Fibroblast of pulmonary artery (primary cell): ENCODE data around the gene AKAP13.

Experiments
- DNase-seq: peaks from one replicate; pipeline ENCODE4 v3.0.0-alpha.2; 2010; ENCODE audit warnings: low read depth
- H3K4me3 ChIP-seq: replicated peaks from 2 replicates; pipeline ENCODE4 v1.5.1; 2011; ENCODE audit warnings: low read depth, mild to moderate bottlenecking, control low read depth, low read length, moderate library complexity
- TF ChIP-seq, protein P1 (sequence below): IDR thresholded peaks from 2 replicates; pipeline ENCODE4 v1.5.1; 2011; ENCODE audit warnings: mild to moderate bottlenecking, control low read depth, low read length, inconsistent platforms; ENCODE audit errors: missing control alignments

The AKAP13 gene

DNA sequence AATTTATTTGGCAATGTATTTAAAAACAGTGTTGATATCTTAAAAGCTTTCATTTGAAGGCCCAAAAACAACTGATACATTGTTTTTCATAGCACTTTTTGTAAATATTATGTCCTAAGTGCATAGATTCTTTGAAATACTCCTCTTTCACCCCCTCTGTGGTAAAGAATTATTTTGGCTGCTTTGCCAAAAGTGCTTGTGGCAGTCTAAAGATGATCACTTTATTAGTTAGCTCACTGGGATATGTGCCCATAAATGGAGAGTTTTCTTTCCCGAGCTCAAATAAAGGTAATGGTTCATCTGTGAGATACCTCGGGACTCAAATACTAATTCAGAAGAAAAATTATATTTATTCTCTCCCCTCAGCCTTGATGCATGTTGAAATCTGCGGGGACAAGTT, 16.7 kb downstream of the AKAP13 start:
- H3K4me3 ChIP-seq = no peak overlapping the region
- DNase-seq = no peak
- TF ChIP-seq, protein P1, sequence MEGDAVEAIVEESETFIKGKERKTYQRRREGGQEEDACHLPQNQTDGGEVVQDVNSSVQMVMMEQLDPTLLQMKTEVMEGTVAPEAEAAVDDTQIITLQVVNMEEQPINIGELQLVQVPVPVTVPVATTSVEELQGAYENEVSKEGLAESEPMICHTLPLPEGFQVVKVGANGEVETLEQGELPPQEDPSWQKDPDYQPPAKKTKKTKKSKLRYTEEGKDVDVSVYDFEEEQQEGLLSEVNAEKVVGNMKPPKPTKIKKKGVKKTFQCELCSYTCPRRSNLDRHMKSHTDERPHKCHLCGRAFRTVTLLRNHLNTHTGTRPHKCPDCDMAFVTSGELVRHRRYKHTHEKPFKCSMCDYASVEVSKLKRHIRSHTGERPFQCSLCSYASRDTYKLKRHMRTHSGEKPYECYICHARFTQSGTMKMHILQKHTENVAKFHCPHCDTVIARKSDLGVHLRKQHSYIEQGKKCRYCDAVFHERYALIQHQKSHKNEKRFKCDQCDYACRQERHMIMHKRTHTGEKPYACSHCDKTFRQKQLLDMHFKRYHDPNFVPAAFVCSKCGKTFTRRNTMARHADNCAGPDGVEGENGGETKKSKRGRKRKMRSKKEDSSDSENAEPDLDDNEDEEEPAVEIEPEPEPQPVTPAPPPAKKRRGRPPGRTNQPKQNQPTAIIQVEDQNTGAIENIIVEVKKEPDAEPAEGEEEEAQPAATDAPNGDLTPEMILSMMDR = no peak

- no peak overlapping the region for H3K4me3 ChIP-seq
- no peak for DNase-seq
- TF ChIP-seq, protein P1 = no peak
Observed at GRCh38 chr15:85397926-85398325, 17.5 kb downstream of the AKAP13 start.

DNA sequence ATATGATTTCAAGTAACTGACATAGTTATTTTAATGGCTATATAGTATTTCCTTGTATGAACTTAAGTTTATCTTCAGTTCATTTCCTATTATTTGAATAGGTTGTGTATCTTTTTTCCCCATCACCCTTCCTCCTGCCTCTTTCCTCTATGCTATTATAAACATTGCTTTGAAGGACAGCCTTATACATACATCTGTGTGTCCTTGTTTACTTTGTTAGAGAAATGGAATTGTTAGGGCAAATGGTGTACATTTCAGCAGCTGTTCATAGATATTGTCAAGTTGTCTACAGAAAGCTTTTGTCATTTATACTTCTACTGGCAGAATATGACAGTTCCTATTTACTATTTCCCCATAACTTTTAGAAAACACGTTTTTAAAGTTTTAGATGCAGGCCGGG, 18.4 kb downstream of the AKAP13 start:
- no peak overlapping the region for H3K4me3 ChIP-seq
- TF ChIP-seq, protein P1 = no peak
- no peak for DNase-seq

- TF ChIP-seq, protein P1 = no peak
- no peak overlapping the region for H3K4me3 ChIP-seq
- no peak for DNase-seq
Observed at GRCh38 chr15:85399627-85400026, 19.2 kb downstream of the AKAP13 start.

DNA sequence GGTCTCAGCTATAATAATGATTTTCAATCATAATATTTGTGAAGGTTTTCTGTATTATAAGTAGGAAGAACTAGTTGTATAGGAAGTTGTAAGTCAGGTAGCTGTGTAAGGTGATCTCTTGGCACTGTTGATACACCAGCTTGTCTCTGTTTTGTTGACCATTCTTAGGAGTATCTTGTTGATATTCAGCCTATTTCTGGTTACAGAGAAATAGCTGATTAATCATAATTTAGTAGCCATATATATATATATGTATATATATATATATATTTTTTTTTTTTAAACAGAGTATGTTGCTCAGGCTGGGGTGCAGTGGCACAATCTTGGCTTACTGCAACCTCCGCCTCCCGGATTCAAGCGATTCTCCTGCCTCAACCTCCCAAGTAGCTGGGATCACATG, 20.2 kb downstream of the AKAP13 start:
- no peak overlapping the region for H3K4me3 ChIP-seq
- TF ChIP-seq, protein P1 = no peak
- no peak for DNase-seq

DNA sequence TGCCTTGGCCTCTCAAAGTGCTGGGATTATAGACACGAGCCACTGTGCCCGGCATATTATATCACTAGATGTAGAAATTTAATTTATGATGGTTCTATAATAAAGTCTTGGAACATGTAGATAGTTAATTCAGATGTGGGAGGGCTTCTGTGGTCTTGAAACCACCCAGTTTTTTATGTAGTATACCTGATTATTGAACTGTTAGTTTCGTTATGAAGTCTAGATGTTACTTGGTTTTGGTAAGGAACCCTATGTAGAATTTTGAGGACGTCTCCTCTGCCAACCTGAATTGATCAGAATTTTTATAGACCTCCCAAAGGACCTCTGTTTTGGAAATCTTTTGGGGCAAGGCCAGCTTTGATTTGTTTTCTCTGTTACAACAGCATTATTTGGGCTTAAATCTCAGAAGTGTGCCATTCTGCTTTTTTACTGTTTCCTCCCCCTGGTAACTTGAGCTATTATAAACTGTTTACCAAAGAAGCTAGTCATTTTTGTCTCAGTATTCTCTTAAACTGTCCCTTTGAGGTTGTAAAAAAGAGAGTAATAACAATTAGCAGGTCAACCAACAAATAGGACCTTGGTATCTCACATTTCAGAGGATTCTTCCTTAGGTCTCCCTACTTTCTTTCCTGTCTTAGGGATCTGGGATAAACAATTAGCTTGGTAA, 20.8 kb downstream of the AKAP13 start:
- no peak for DNase-seq
- H3K4me3 ChIP-seq = no peak overlapping the region
- TF ChIP-seq, protein P1 = no peak
